Fibroblast of lung (primary cell): ENCODE data around the gene LRMDA. TPM values are rescaled to one million over a fixed set of nuclear protein-coding genes. Genes with fewer than 3 reads are reported as not detected.

Experiments
- DNase-seq, 2 donors: peaks; one replicate each; pipeline versions ENCODE4 v3.0.0 to v3.0.0-alpha.2; 2010; ENCODE audit warnings: low read depth in 2 of 2
- H2AFZ ChIP-seq: 2 replicates; pipeline ENCODE4 v1.5.1; 2012; ENCODE audit warnings: low read length, control low read depth, inconsistent platforms
- H3K27ac ChIP-seq: 2 replicates; pipeline ENCODE4 v1.5.1; 2011; ENCODE audit warnings: low read length, control low read depth; ENCODE audit not compliant: insufficient read depth
- H3K27me3 ChIP-seq: 2 replicates; pipeline ENCODE4 v1.5.1; 2011; ENCODE audit warnings: mild to moderate bottlenecking, low read length; ENCODE audit not compliant: control insufficient read depth, insufficient read depth
- H3K36me3 ChIP-seq: 2 replicates; pipeline ENCODE4 v1.5.1; 2011; ENCODE audit warnings: low read length; ENCODE audit not compliant: control insufficient read depth, insufficient read depth
- H3K4me1 ChIP-seq: 2 replicates; pipeline ENCODE4 v1.5.1; 2011; ENCODE audit warnings: low read length; ENCODE audit not compliant: control insufficient read depth, insufficient read depth; ENCODE audit errors: extremely low read depth
- H3K4me2 ChIP-seq: 2 replicates; pipeline ENCODE4 v1.5.1; 2011; ENCODE audit warnings: low read length, control low read depth; ENCODE audit not compliant: insufficient read depth; ENCODE audit errors: extremely low read depth
- H3K4me3 ChIP-seq, 4 experiments: fragments of 200-600 bp in 1 of 4; sonication (generic) in 1 of 4; replicated peaks in 1 of 4; 2 replicates each; pipeline ENCODE4 v1.5.1; 2011 to 2016; ENCODE audit warnings: low read length in 4 of 4, low read depth in 3 of 4, mild to moderate bottlenecking in 3 of 4, control low read depth in 2 of 4, inconsistent platforms in 1 of 4, mixed read lengths in 1 of 4; ENCODE audit not compliant: insufficient read depth in 1 of 4; ENCODE audit errors: control extremely low read depth in 1 of 4
- H3K79me2 ChIP-seq: 2 replicates; pipeline ENCODE4 v1.5.1; 2012; ENCODE audit warnings: mild to moderate bottlenecking, low read length, inconsistent platforms; ENCODE audit not compliant: control insufficient read depth, insufficient read depth
- H3K9ac ChIP-seq: 2 replicates; pipeline ENCODE4 v1.5.1; 2011; ENCODE audit warnings: mild to moderate bottlenecking, low read length, control low read depth; ENCODE audit not compliant: insufficient read depth
- H3K9me3 ChIP-seq: 2 replicates; pipeline ENCODE4 v1.5.1; 2012; ENCODE audit warnings: low read depth, low read length; ENCODE audit not compliant: control insufficient read depth, insufficient read depth
- H4K20me1 ChIP-seq: 2 replicates; pipeline ENCODE4 v1.5.1; 2011; ENCODE audit warnings: low read length; ENCODE audit not compliant: control insufficient read depth, insufficient read depth; ENCODE audit errors: extremely low read depth
- EZH2 ChIP-seq: IDR thresholded peaks from 2 replicates; pipeline ENCODE4 v1.5.1; 2012; ENCODE audit warnings: low read length, control low read depth, mild to moderate bottlenecking; ENCODE audit errors: missing control alignments
- polyA plus RNA-seq, 2 donors: library from polyadenylated mRNA; depleted of rRNA in 1 of 2; stranded (reverse) in 1 of 2; unstranded in 1 of 2; fragments of >200 nt; gene quantifications; 2 replicates each; pipeline ENCODE4 v1.2.1, GENCODE V29; 2011 to 2012; ENCODE audit warnings: missing spikeins in 1 of 2
- total RNA-seq: library from RNA; depleted of rRNA; stranded (reverse); fragments of >200 nt; gene quantifications from 2 replicates; pipeline ENCODE4 v1.2.1, GENCODE V29; 2014
- TF ChIP-seq, protein P1 (sequence below), 2 donors: IDR thresholded peaks in 1 of 2; conservative IDR thresholded peaks in 1 of 2; 1 replicate in 1 of 2; 2 replicates in 1 of 2; pipeline ENCODE4 v1.5.1; 2011 to 2012; ENCODE audit warnings: low read length in 2 of 2, control low read depth in 1 of 2, inconsistent platforms in 1 of 2, low read depth in 1 of 2, mild to moderate bottlenecking in 1 of 2

LRMDA gene
- total and polyA plus RNA-seq, 2 donors (not counting 1 experiment from before 2014, with no cell fraction given) = 1.7 to 2.0 TPM

DNA sequence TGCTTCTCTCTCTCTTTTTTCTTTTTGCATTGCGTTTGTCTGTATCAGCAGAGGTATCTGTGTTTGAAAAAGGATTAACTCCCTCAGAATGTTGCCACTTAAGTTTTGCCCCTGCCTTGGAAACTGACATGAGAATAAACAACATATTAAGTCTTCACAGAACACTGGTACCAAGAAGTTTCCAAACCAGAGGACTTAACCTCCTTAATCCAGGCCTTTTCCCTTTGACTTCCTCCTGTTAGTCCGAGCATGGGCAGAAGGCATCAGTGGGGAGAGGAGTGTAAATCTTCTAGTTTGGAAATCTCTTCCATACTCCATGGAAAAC lies 681.4 kb downstream of the LRMDA start:
- no peak for DNase-seq
- Histone ChIP-seq H3K9me3 (no peaks in the 10 kb centered on the region), H3K4me3 (no peak overlapping the region), H4K20me1 (no peaks in the 10 kb centered on the region), H3K4me1 (peaks cover 1% of the 10 kb centered on the region), H3K27ac (no peak overlapping the region), H3K36me3 (no peaks in the 10 kb centered on the region), H3K4me2 (no peak overlapping the region), H2AFZ (no peak overlapping the region), H3K79me2 (no peaks in the 10 kb centered on the region), H3K9ac (no peak overlapping the region), H3K27me3 (no peaks in the 10 kb centered on the region)
- TF ChIP-seq EZH2 = no peak
- TF ChIP-seq, protein P1, sequence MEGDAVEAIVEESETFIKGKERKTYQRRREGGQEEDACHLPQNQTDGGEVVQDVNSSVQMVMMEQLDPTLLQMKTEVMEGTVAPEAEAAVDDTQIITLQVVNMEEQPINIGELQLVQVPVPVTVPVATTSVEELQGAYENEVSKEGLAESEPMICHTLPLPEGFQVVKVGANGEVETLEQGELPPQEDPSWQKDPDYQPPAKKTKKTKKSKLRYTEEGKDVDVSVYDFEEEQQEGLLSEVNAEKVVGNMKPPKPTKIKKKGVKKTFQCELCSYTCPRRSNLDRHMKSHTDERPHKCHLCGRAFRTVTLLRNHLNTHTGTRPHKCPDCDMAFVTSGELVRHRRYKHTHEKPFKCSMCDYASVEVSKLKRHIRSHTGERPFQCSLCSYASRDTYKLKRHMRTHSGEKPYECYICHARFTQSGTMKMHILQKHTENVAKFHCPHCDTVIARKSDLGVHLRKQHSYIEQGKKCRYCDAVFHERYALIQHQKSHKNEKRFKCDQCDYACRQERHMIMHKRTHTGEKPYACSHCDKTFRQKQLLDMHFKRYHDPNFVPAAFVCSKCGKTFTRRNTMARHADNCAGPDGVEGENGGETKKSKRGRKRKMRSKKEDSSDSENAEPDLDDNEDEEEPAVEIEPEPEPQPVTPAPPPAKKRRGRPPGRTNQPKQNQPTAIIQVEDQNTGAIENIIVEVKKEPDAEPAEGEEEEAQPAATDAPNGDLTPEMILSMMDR (conservative IDR thresholded peaks at IDR 0.05 in 1 of 2, IDR thresholded peaks at IDR 0.05 in 1 of 2; ENCODE audit: low read depth in 1 of 2, low read length in 2 of 2) = no peak

DNA sequence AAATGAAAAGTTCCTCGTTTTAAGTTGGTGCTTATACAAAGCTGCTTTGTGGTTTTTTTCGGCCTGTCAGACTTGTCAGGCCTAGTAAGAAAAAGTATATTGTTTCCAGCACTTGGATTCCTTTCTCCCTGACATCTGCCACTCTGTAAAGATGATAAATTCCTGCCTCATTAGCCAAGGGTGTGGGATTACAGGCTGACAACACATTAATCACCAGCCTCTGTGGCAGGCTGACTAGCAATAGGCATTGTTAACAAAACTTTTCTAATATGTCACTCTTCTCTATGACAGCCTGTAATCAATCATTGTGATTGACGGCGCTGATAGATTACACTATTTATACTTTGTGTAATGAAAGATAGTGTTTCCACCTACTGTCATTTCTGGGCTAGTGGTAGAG lies 682.5 kb downstream of the LRMDA start:
- DNase-seq = peak in 1 of 2 donors; percentile 81
- Histone ChIP-seq H3K27me3 (no peaks in the 10 kb centered on the region), H3K9ac (no peak overlapping the region), H3K9me3 (no peaks in the 10 kb centered on the region), H3K4me2 (no peak overlapping the region), H3K79me2 (no peaks in the 10 kb centered on the region), H4K20me1 (no peaks in the 10 kb centered on the region), H3K4me1 (peaks cover 5% of the 10 kb centered on the region), H3K36me3 (no peaks in the 10 kb centered on the region), H2AFZ (no peak overlapping the region), H3K4me3 (no peak overlapping the region), H3K27ac (no peak overlapping the region)
- TF ChIP-seq, protein P1 (conservative IDR thresholded peaks at IDR 0.05 in 1 of 2, IDR thresholded peaks at IDR 0.05 in 1 of 2; ENCODE audit: low read depth in 1 of 2, low read length in 2 of 2) = no peak
- TF ChIP-seq EZH2 = no peak

DNA sequence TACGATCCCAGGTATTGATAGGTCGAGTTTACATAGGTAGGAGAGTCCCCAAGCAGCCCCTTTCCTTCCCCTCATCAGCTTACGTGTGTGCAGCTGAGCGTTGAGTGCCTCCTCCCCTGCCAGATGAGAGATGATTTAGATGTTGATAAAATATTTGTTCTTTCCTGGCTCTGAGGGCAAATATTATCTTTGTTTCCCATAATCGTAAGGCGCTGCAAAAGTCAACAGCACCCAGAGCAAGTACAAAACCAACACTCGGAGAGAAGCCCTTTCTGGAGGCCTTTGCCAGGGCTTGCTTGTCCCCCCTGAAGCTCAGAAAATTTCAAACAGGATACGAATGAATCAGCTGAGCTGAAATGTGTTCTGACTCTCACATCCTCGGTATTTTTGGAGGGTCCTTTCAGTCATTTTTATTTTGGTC lies 683.2 kb downstream of the LRMDA start:
- Histone ChIP-seq H3K9ac (no peak overlapping the region), H3K27me3 (no peaks in the 10 kb centered on the region), H3K27ac (no peak overlapping the region), H3K36me3 (no peaks in the 10 kb centered on the region), H3K4me1 (peaks cover 7% of the 10 kb centered on the region), H3K79me2 (no peaks in the 10 kb centered on the region), H3K4me3 (no peak overlapping the region), H4K20me1 (no peaks in the 10 kb centered on the region), H2AFZ (no peak overlapping the region), H3K9me3 (no peaks in the 10 kb centered on the region), H3K4me2 (no peak overlapping the region)
- peak in 1 of 2 donors; percentile 15 for DNase-seq
- no peak for TF ChIP-seq EZH2
- TF ChIP-seq, protein P1 (conservative IDR thresholded peaks at IDR 0.05 in 1 of 2, IDR thresholded peaks at IDR 0.05 in 1 of 2; ENCODE audit: low read depth in 1 of 2, low read length in 2 of 2) = no peak
